Keratinocyte (primary cell): ENCODE data around the gene AKR1C2. TPM values are rescaled to one million over a fixed set of nuclear protein-coding genes. Genes with fewer than 3 reads are reported as not detected.

Source experiments
- DNase-seq: peaks from one replicate; pipeline ENCODE4 v3.0.0-alpha.2; 2011; ENCODE audit warnings: low read depth, missing footprints, low spot score
- FAIRE-seq: peaks from 2 replicates; lab custom pipeline; 2011; peaks lifted over from hg19 to GRCh38; lab: Jason Lieb, UNC
- H2AFZ ChIP-seq: 2 replicates; pipeline ENCODE4 v1.6.0; 2012; ENCODE audit warnings: low read length, control low read depth, inconsistent platforms; ENCODE audit not compliant: control insufficient read depth
- H3K27ac ChIP-seq: 2 replicates; pipeline ENCODE4 v1.5.1; 2011; ENCODE audit warnings: low read length; ENCODE audit not compliant: control insufficient read depth, insufficient read depth
- H3K27me3 ChIP-seq: 3 replicates; pipeline ENCODE4 v1.6.0; 2011; ENCODE audit warnings: low read length; ENCODE audit not compliant: control insufficient read depth, insufficient read depth; ENCODE audit errors: extremely low read depth
- H3K36me3 ChIP-seq, 2 experiments: 2 replicates in 1 of 2; 3 replicates in 1 of 2; pipeline ENCODE4 v1.5.1; 2011; ENCODE audit warnings: low read length in 2 of 2, mild to moderate bottlenecking in 1 of 2; ENCODE audit not compliant: control insufficient read depth in 2 of 2, insufficient read depth in 2 of 2; ENCODE audit errors: extremely low read depth in 1 of 2
- H3K4me1 ChIP-seq: 3 replicates; pipeline ENCODE4 v1.5.1; 2011; ENCODE audit warnings: low read length; ENCODE audit not compliant: control insufficient read depth, insufficient read depth; ENCODE audit errors: extremely low read depth
- H3K4me2 ChIP-seq: 3 replicates; pipeline ENCODE4 v1.6.0; 2011; ENCODE audit warnings: low read depth, low read length; ENCODE audit not compliant: control insufficient read depth, insufficient read depth; ENCODE audit errors: extremely low read depth
- H3K4me3 ChIP-seq, 3 experiments: fragments of 200-600 bp in 1 of 3; sonication (generic) in 1 of 3; 2 replicates in 2 of 3; 3 replicates in 1 of 3; pipeline ENCODE4 v1.5.1; 2011 to 2016; ENCODE audit warnings: low read length in 3 of 3, mild to moderate bottlenecking in 3 of 3, control low read depth in 2 of 3, inconsistent platforms in 1 of 3, low read depth in 1 of 3, mixed read lengths in 1 of 3, mixed run types in 1 of 3, moderate library complexity in 1 of 3; ENCODE audit not compliant: control insufficient read depth in 2 of 3, insufficient read depth in 2 of 3; ENCODE audit errors: extremely low read depth in 1 of 3
- H3K79me2 ChIP-seq: 2 replicates; pipeline ENCODE4 v1.6.0; 2012; ENCODE audit warnings: low read length; ENCODE audit not compliant: control insufficient read depth, insufficient read depth
- H3K9ac ChIP-seq: 3 replicates; pipeline ENCODE4 v1.6.0; 2011; ENCODE audit warnings: low read length; ENCODE audit not compliant: control insufficient read depth, insufficient read depth; ENCODE audit errors: extremely low read depth
- H3K9me1 ChIP-seq: 3 replicates; pipeline ENCODE4 v1.6.0; 2011; ENCODE audit warnings: low read length; ENCODE audit not compliant: control insufficient read depth, insufficient read depth; ENCODE audit errors: extremely low read depth
- H3K9me3 ChIP-seq: 2 replicates; pipeline ENCODE4 v1.5.1; 2012; ENCODE audit warnings: low read depth, low read length; ENCODE audit not compliant: control insufficient read depth
- H4K20me1 ChIP-seq: 3 replicates; pipeline ENCODE4 v1.6.0; 2011; ENCODE audit warnings: low read length; ENCODE audit not compliant: control insufficient read depth, insufficient read depth; ENCODE audit errors: extremely low read depth
- EZH2 ChIP-seq: IDR thresholded peaks from one replicate; pipeline ENCODE4 v1.6.1; 2012; ENCODE audit warnings: inconsistent platforms, mild to moderate bottlenecking, low read length, moderate library complexity
- dilution Hi-C: fragments of 300-500 bp; cut with MboI; formaldehyde crosslinking; loops from one replicate; pipeline ENCODE4 v1.7.0; 2020; ENCODE audit warnings: low sequenced_read_pairs; ENCODE audit not compliant: extremely low pct_ligation_motif_present
- polyA plus RNA-seq, 5 experiments: library from polyadenylated mRNA; depleted of rRNA in 3 of 5; stranded (reverse) in 3 of 5; stranded (forward) in 1 of 5; unstranded in 1 of 5; fragments of >200 nt; gene quantifications; 1 replicate in 1 of 5; 2 replicates in 3 of 5; 3 replicates in 1 of 5; pipeline versions ENCODE4 v1.2.1 to v1.2.3, GENCODE V29; 2011 to 2012; ENCODE audit warnings: missing spikeins in 2 of 5, low read depth in 1 of 5, low replicate concordance in 1 of 5
- TF ChIP-seq, protein P1 (sequence below), 3 experiments: IDR thresholded peaks in 1 of 3; conservative IDR thresholded peaks in 1 of 3; optimal IDR thresholded peaks in 1 of 3; 2 replicates in 2 of 3; 3 replicates in 1 of 3; pipeline versions ENCODE3 to v1.5.1; 2011; ENCODE audit warnings: low read length in 3 of 3, mild to moderate bottlenecking in 3 of 3, moderate library complexity in 2 of 3, control low read depth in 1 of 3, inconsistent platforms in 1 of 3; ENCODE audit not compliant: insufficient read depth in 2 of 3; ENCODE audit errors: extremely low read depth in 1 of 3

AKR1C2 gene
- polyA plus RNA-seq, 1 donor (not counting 4 experiments of a cell fraction or from before 2014, with no cell fraction given) = 66.0 TPM

DNA sequence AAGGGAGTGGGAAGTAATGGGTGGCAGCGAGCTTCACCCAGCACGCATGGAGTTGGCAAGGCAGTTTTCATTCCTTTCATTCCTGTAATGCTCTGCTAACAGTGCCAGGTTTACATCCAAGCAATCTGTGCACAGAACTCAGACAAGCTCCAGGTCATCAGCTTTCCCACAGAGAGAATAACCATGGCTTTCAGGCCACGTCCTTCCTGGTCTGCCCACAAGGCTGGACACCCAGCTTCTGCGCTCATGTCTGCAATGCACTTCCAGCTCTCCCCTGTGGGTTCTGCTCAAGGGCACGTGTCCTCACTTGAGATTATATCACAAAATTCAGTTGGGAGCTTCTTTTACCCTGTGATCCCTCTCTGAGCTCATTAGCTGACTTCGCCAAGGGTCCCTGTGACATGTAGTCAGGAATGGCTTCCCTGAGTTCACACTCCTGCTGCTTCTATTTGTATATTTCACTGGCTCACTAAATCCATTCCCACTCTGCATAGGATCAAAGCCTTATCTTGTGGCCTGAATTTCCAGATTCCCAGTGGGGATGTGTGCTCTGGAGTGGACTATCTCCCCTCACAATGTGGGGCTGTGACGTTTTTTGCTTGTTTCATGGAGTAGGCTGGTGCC lies 18.6 kb downstream of the AKR1C2 start:
- H3K27me3 ChIP-seq = no peaks in the 10 kb centered on the region
- H3K9me3 ChIP-seq = no peaks in the 10 kb centered on the region
- DNase-seq (no peak), FAIRE-seq (no peak)
- H3K4me2 ChIP-seq = no peak overlapping the region
- no peaks in the 10 kb centered on the region for H3K36me3 ChIP-seq
- no peaks in the 10 kb centered on the region for H3K79me2 ChIP-seq
- H2AFZ ChIP-seq = peak overlapping the region; percentile 22
- no peak overlapping the region for H3K27ac ChIP-seq
- H4K20me1 ChIP-seq = no peaks in the 10 kb centered on the region
- no peaks in the 10 kb centered on the region for H3K9me1 ChIP-seq
- dilution Hi-C loops = no loop called here
- no peak overlapping the region for H3K9ac ChIP-seq
- H3K4me1 ChIP-seq = no peaks in the 10 kb centered on the region
- no peak for TF ChIP-seq EZH2
- TF ChIP-seq, protein P1, sequence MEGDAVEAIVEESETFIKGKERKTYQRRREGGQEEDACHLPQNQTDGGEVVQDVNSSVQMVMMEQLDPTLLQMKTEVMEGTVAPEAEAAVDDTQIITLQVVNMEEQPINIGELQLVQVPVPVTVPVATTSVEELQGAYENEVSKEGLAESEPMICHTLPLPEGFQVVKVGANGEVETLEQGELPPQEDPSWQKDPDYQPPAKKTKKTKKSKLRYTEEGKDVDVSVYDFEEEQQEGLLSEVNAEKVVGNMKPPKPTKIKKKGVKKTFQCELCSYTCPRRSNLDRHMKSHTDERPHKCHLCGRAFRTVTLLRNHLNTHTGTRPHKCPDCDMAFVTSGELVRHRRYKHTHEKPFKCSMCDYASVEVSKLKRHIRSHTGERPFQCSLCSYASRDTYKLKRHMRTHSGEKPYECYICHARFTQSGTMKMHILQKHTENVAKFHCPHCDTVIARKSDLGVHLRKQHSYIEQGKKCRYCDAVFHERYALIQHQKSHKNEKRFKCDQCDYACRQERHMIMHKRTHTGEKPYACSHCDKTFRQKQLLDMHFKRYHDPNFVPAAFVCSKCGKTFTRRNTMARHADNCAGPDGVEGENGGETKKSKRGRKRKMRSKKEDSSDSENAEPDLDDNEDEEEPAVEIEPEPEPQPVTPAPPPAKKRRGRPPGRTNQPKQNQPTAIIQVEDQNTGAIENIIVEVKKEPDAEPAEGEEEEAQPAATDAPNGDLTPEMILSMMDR (optimal IDR thresholded peaks at IDR 0.05 in 1 of 3, IDR thresholded peaks at IDR 0.05 in 1 of 3, conservative IDR thresholded peaks at IDR 0.05 in 1 of 3; ENCODE audit: extremely low read depth in 1 of 3, insufficient read depth in 2 of 3, low read length in 3 of 3) = peak in 1 of 3 experiments; percentile 2
- no peak overlapping the region for H3K4me3 ChIP-seq

GRCh38 chr10:4984223-4984622 lies 19.4 kb downstream of the AKR1C2 start:
- Histone ChIP-seq H3K9me1 (no peaks in the 10 kb centered on the region), H3K79me2 (no peaks in the 10 kb centered on the region), H4K20me1 (no peaks in the 10 kb centered on the region), H2AFZ (no peak overlapping the region), H3K27ac (no peak overlapping the region), H3K9me3 (no peaks in the 10 kb centered on the region), H3K36me3 (no peaks in the 10 kb centered on the region), H3K4me2 (no peak overlapping the region), H3K4me1 (no peaks in the 10 kb centered on the region), H3K9ac (no peak overlapping the region), H3K27me3 (no peaks in the 10 kb centered on the region), H3K4me3 (no peak overlapping the region)
- TF ChIP-seq, protein P1 (optimal IDR thresholded peaks at IDR 0.05 in 1 of 3, IDR thresholded peaks at IDR 0.05 in 1 of 3, conservative IDR thresholded peaks at IDR 0.05 in 1 of 3; ENCODE audit: extremely low read depth in 1 of 3, insufficient read depth in 2 of 3, low read length in 3 of 3) = no peak
- TF ChIP-seq EZH2 = no peak
- dilution Hi-C loops = no loop called here
- FAIRE-seq = no peak
- DNase-seq = no peak
